HAP-1 (cell line): ENCODE results near the gene LIMD2.

ENCODE experiments used
- DNase-seq, 2 experiments: peaks; one replicate each; pipeline ENCODE4 v3.0.0-alpha.2; 2016 to 2020; ENCODE audit warnings: low spot score in 2 of 2
- H3K27me3 ChIP-seq: fragments of 250-450 bp; sonication (Bioruptor Pico); 2 replicates; pipeline ENCODE4 v1.5.1; 2020; ENCODE audit warnings: low read depth, mild to moderate bottlenecking, moderate library complexity
- H3K36me3 ChIP-seq: fragments of 250-450 bp; sonication (Bioruptor Pico); replicated peaks from 2 replicates; pipeline ENCODE4 v1.5.1; 2020; ENCODE audit warnings: mild to moderate bottlenecking
- H3K4me1 ChIP-seq: fragments of 250-450 bp; sonication (Bioruptor Pico); 2 replicates; pipeline ENCODE4 v1.5.1; 2020; ENCODE audit warnings: mild to moderate bottlenecking
- H3K4me3 ChIP-seq: fragments of 250-450 bp; sonication (Bioruptor Pico); 2 replicates; pipeline ENCODE4 v1.5.1; 2020; ENCODE audit warnings: mild to moderate bottlenecking, moderate library complexity
- H3K9me3 ChIP-seq: fragments of 250-450 bp; sonication (Bioruptor Pico); 2 replicates; pipeline ENCODE4 v1.5.1; 2020; ENCODE audit warnings: mild to moderate bottlenecking, moderate library complexity
- in situ Hi-C: fragments of 300-500 bp; cut with MboI; formaldehyde crosslinking; loops from 3 replicates; pipeline ENCODE4 v1.14.3; 2020; ENCODE audit warnings: low sequenced_read_pairs, inconsistent platforms, mixed read lengths

Gene LIMD2

GRCh38 chr17:63706336-63707082, 6.6 kb upstream of the LIMD2 start:
- Histone ChIP-seq H3K9me3 (no peaks in the 10 kb centered on the region), H3K36me3 (peaks cover 41% of the 10 kb centered on the region), H3K4me1 (no peaks in the 10 kb centered on the region), H3K4me3 (no peak overlapping the region), H3K27me3 (no peaks in the 10 kb centered on the region)
- DNase-seq: no peak
- in situ Hi-C loops: no loop called here

GRCh38 chr17:63705657-63706056, 5.7 kb upstream of the LIMD2 start:
- DNase-seq: no peak
- Histone ChIP-seq H3K9me3 (no peaks in the 10 kb centered on the region), H3K27me3 (no peaks in the 10 kb centered on the region), H3K4me1 (no peaks in the 10 kb centered on the region), H3K36me3 (peaks cover 39% of the 10 kb centered on the region), H3K4me3 (no peak overlapping the region)
- in situ Hi-C loops: no loop called here

- Histone ChIP-seq H3K27me3 (no peaks in the 10 kb centered on the region), H3K4me3 (no peak overlapping the region), H3K36me3 (peaks cover 32% of the 10 kb centered on the region), H3K4me1 (no peaks in the 10 kb centered on the region), H3K9me3 (no peaks in the 10 kb centered on the region)
- in situ Hi-C loops: no loop called here
- no peak for DNase-seq
These were observed 4.9 kb upstream of the LIMD2 start for GRCh38 chr17:63704836-63705235.

GRCh38 chr17:63704259-63704576, 4.3 kb upstream of the LIMD2 start:
- H3K4me1 ChIP-seq: no peaks in the 10 kb centered on the region
- H3K36me3 ChIP-seq: peaks cover 29% of the 10 kb centered on the region
- in situ Hi-C loops: no loop called here

GRCh38 chr17:63703556-63704258, 3.8 kb upstream of the LIMD2 start:
- Histone ChIP-seq H3K4me3 (no peak overlapping the region), H3K9me3 (no peaks in the 10 kb centered on the region), H3K27me3 (no peaks in the 10 kb centered on the region), H3K36me3 (peaks cover 25% of the 10 kb centered on the region), H3K4me1 (no peaks in the 10 kb centered on the region)
- DNase-seq: no peak
- in situ Hi-C loops: no loop called here

More at GRCh38 chr17:63704259-63704576, 4.3 kb upstream of the LIMD2 start:
- Histone ChIP-seq H3K4me3 (no peak overlapping the region), H3K9me3 (no peaks in the 10 kb centered on the region), H3K27me3 (no peaks in the 10 kb centered on the region)
- no peak for DNase-seq

GRCh38 chr17:63703029-63703428, 3.1 kb upstream of the LIMD2 start:
- H3K36me3 ChIP-seq: peaks cover 18% of the 10 kb centered on the region
- no peak for DNase-seq
- H3K4me1 ChIP-seq: no peaks in the 10 kb centered on the region
- no peaks in the 10 kb centered on the region for H3K9me3 ChIP-seq
- no peak overlapping the region for H3K4me3 ChIP-seq
- in situ Hi-C loops: no loop called here
- H3K27me3 ChIP-seq: no peaks in the 10 kb centered on the region

- peaks cover 17% of the 10 kb centered on the region for H3K36me3 ChIP-seq
These were observed 2.7 kb upstream of the LIMD2 start for GRCh38 chr17:63702721-63703015.

GRCh38 chr17:63701868-63702720, 2.2 kb upstream of the LIMD2 start:
- no peaks in the 10 kb centered on the region for H3K27me3 ChIP-seq
- peaks cover 17% of the 10 kb centered on the region for H3K36me3 ChIP-seq
- no peak for DNase-seq
- no peaks in the 10 kb centered on the region for H3K9me3 ChIP-seq
- H3K4me3 ChIP-seq: no peak overlapping the region
- in situ Hi-C loops: no loop called here
- H3K4me1 ChIP-seq: no peaks in the 10 kb centered on the region

More at GRCh38 chr17:63702721-63703015, 2.7 kb upstream of the LIMD2 start:
- in situ Hi-C loops: no loop called here
- Histone ChIP-seq H3K4me1 (no peaks in the 10 kb centered on the region), H3K9me3 (no peaks in the 10 kb centered on the region), H3K4me3 (no peak overlapping the region), H3K27me3 (no peaks in the 10 kb centered on the region)
- DNase-seq: no peak

GRCh38 chr17:63701456-63701820, 1.5 kb upstream of the LIMD2 start:
- in situ Hi-C loops: no loop called here
- H3K36me3 ChIP-seq: peaks cover 20% of the 10 kb centered on the region
- no peak for DNase-seq

GRCh38 chr17:63700528-63701455, 867 bp upstream of the LIMD2 start:
- DNase-seq: peak in 1 of 2 experiments; percentile 35
- Histone ChIP-seq H3K27me3 (no peaks in the 10 kb centered on the region), H3K4me3 (peak overlapping the region; percentile 26), H3K9me3 (no peaks in the 10 kb centered on the region), H3K4me1 (no peaks in the 10 kb centered on the region), H3K36me3 (peaks cover 15% of the 10 kb centered on the region)
- in situ Hi-C loops: no loop called here

More at GRCh38 chr17:63701456-63701820, 1.5 kb upstream of the LIMD2 start:
- no peak overlapping the region for H3K4me3 ChIP-seq
- H3K27me3 ChIP-seq: no peaks in the 10 kb centered on the region
- H3K4me1 ChIP-seq: no peaks in the 10 kb centered on the region
- no peaks in the 10 kb centered on the region for H3K9me3 ChIP-seq

GRCh38 chr17:63698886-63699637, 863 bp downstream of the LIMD2 start:
- in situ Hi-C loops: no loop called here
- no peaks in the 10 kb centered on the region for H3K9me3 ChIP-seq
- peaks cover 15% of the 10 kb centered on the region for H3K36me3 ChIP-seq
- DNase-seq: peak; percentile 20 to 58
- H3K27me3 ChIP-seq: no peaks in the 10 kb centered on the region
- H3K4me3 ChIP-seq: peak overlapping the region; percentile 48
- no peaks in the 10 kb centered on the region for H3K4me1 ChIP-seq

- Histone ChIP-seq H3K27me3 (no peaks in the 10 kb centered on the region), H3K9me3 (no peaks in the 10 kb centered on the region), H3K4me1 (no peaks in the 10 kb centered on the region), H3K4me3 (peak overlapping the region; percentile 48), H3K36me3 (peaks cover 19% of the 10 kb centered on the region)
- peak in 1 of 2 experiments; percentile 30 for DNase-seq
- in situ Hi-C loops: no loop called here
These were observed 1.5 kb downstream of the LIMD2 start for GRCh38 chr17:63698381-63698885.
